SU-DHL-6 (cell line): Measurements from ENCODE around the gene CTSK.

ENCODE experiments used
- H2AFZ ChIP-seq: fragments of 200-600 bp; sonication (generic); 2 replicates; pipeline ENCODE4 v1.6.1; 2014; ENCODE audit warnings: low read depth, mild to moderate bottlenecking, moderate library complexity, mixed read lengths, antibody characterized with exemption, low read length; ENCODE audit not compliant: severe bottlenecking
- H3F3A ChIP-seq: fragments of 200-600 bp; shearing (Covaris generic); 2 replicates; pipeline ENCODE4 v1.6.0; 2016; ENCODE audit warnings: antibody characterized with exemption, mild to moderate bottlenecking; ENCODE audit not compliant: insufficient read depth
- H3K27ac ChIP-seq: fragments of 200-600 bp; sonication (generic); 2 replicates; pipeline ENCODE4 v1.5.1; 2016; ENCODE audit warnings: low read depth, mild to moderate bottlenecking, low read length, moderate library complexity, mixed read lengths
- H3K27me3 ChIP-seq: fragments of 200-600 bp; sonication (generic), shearing (Covaris generic); 2 replicates; pipeline ENCODE4 v1.6.0; 2014; ENCODE audit warnings: mild to moderate bottlenecking, low read length
- H3K36me3 ChIP-seq: fragments of 200-600 bp; sonication (generic); 2 replicates; pipeline ENCODE4 v1.6.1; 2014; ENCODE audit warnings: mild to moderate bottlenecking, low read length, mixed read lengths
- H3K4me2 ChIP-seq: fragments of 300-600, 200-600 bp; shearing (Covaris generic), sonication (generic); 2 replicates; pipeline ENCODE4 v1.6.0; 2014; ENCODE audit warnings: low read length, low read depth, mild to moderate bottlenecking; ENCODE audit not compliant: poor library complexity, severe bottlenecking
- H3K4me3 ChIP-seq: fragments of 200-600 bp; sonication (generic); 2 replicates; pipeline ENCODE4 v1.5.1; 2014; ENCODE audit warnings: antibody characterized with exemption, low read length, mild to moderate bottlenecking, mixed read lengths; ENCODE audit not compliant: insufficient read depth, poor library complexity, severe bottlenecking
- H3K79me2 ChIP-seq: fragments of 200-600 bp; sonication (generic); 2 replicates; pipeline ENCODE4 v1.6.1; 2014; ENCODE audit warnings: mild to moderate bottlenecking, low read length, moderate library complexity; ENCODE audit not compliant: insufficient read depth
- H3K9ac ChIP-seq: fragments of 200-600 bp; sonication (generic); 2 replicates; pipeline ENCODE4 v1.7.0; 2014; ENCODE audit warnings: mild to moderate bottlenecking, low read length
- H3K9me2 ChIP-seq: fragments of 200-600 bp; sonication (generic); replicated peaks from 2 replicates; pipeline ENCODE4 v1.6.1; 2014; ENCODE audit warnings: low read length; ENCODE audit not compliant: insufficient read depth
- H3K9me3 ChIP-seq: fragments of 200-600 bp; sonication (generic); 2 replicates; pipeline ENCODE4 v1.6.1; 2014; ENCODE audit warnings: low read length, mixed read lengths; ENCODE audit not compliant: insufficient read depth
- H4K20me1 ChIP-seq: fragments of 200-600 bp; sonication (generic); 2 replicates; pipeline ENCODE4 v1.6.1; 2014; ENCODE audit warnings: low read depth, mild to moderate bottlenecking, antibody characterized with exemption, low read length, moderate library complexity, mixed read lengths
- CTCF ChIP-seq: fragments of 200-600 bp; sonication (generic); IDR thresholded peaks from one replicate; pipeline ENCODE4 v1.5.1; 2017; ENCODE audit warnings: antibody characterized with exemption, mild to moderate bottlenecking, low read length, moderate library complexity; ENCODE audit not compliant: insufficient read depth, poor library complexity, severe bottlenecking
- EZH2phosphoT487 ChIP-seq: fragments of 200-600 bp; sonication (generic), shearing (Covaris generic); conservative IDR thresholded peaks from 2 replicates; pipeline ENCODE4 v1.6.1; 2018; ENCODE audit warnings: mild to moderate bottlenecking, antibody characterized with exemption, low read length, moderate library complexity, mixed read lengths

The CTSK gene

GRCh38 chr1:150810958-150811659 is 3.0 kb upstream of the CTSK start:
- Histone ChIP-seq H3K79me2 (no peaks in the 10 kb centered on the region), H3F3A (no peaks in the 10 kb centered on the region), H2AFZ (no peak overlapping the region), H4K20me1 (no peaks in the 10 kb centered on the region), H3K9me3 (no peaks in the 10 kb centered on the region), H3K9me2 (no peaks in the 10 kb centered on the region), H3K4me3 (no peak overlapping the region), H3K4me2 (no peak overlapping the region), H3K36me3 (no peaks in the 10 kb centered on the region; the same call in 1 of the 2 replicates), H3K9ac (no peak overlapping the region), H3K27me3 (no peaks in the 10 kb centered on the region), H3K27ac (no peak overlapping the region)
- no peak for TF ChIP-seq EZH2phosphoT487
- TF ChIP-seq CTCF: no peak

- no peak overlapping the region for H3K9ac ChIP-seq
- no peaks in the 10 kb centered on the region for H3F3A ChIP-seq
- H3K4me2 ChIP-seq: no peak overlapping the region
- H3K27ac ChIP-seq: no peak overlapping the region
- H3K27me3 ChIP-seq: no peaks in the 10 kb centered on the region
- no peaks in the 10 kb centered on the region for H3K9me2 ChIP-seq
- TF ChIP-seq CTCF (no peak), EZH2phosphoT487 (no peak)
- H3K79me2 ChIP-seq: no peaks in the 10 kb centered on the region
- no peaks in the 10 kb centered on the region for H3K9me3 ChIP-seq
- H4K20me1 ChIP-seq: no peaks in the 10 kb centered on the region
- no peak overlapping the region for H2AFZ ChIP-seq
- H3K36me3 ChIP-seq: no peaks in the 10 kb centered on the region; the same call in 1 of the 2 replicates
- H3K4me3 ChIP-seq: no peak overlapping the region
Measured at GRCh38 chr1:150809651-150810050, 1.6 kb upstream of the CTSK start.

GRCh38 chr1:150808846-150809245 is 786 bp upstream of the CTSK start:
- Histone ChIP-seq H3K4me2 (no peak overlapping the region), H3K9me3 (no peaks in the 10 kb centered on the region), H3K79me2 (no peaks in the 10 kb centered on the region), H3K36me3 (no peaks in the 10 kb centered on the region; the same call in 1 of the 2 replicates), H3K9ac (no peak overlapping the region), H3K9me2 (no peaks in the 10 kb centered on the region), H2AFZ (no peak overlapping the region), H4K20me1 (no peaks in the 10 kb centered on the region), H3K27me3 (no peaks in the 10 kb centered on the region), H3K27ac (no peak overlapping the region), H3K4me3 (no peak overlapping the region), H3F3A (no peaks in the 10 kb centered on the region)
- TF ChIP-seq EZH2phosphoT487: no peak

DNA sequence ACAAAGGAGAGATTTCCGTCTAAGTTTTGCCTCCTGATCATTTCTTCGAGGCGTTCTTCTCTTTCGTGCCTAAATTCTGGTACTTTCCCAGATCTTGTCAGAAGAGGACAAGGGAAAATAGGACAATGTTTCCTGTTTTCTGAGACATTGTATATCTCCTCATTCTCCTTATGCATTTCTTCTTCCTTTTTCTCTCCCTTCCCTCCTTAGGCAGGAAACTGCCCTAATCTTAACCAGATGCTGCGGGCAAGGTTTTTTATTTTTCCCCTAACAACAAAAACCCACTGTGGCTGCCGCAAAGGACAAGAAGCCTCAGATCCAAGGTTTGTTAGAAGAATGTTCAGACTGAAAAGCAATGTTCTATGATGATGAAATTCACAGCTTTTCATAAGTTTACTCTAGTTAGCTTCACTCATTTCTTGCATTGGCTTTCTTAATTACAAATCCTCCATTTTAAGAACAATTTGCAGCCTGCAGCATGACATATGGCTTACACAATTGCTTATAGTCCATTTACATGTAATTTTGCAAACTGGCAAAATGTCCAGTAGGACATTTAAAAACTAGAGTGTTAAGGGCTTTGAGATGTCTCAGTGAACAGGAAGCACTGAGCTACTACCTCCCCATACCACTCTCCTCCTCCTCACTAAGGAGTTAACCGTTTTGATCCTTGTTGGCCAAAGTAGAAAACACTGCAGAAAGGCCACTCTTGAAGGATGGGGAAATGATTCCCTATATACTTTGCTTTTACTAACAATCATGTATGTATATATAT is 624 bp downstream of the CTSK start:
- no peaks in the 10 kb centered on the region for H3K36me3 ChIP-seq
- H3K9ac ChIP-seq: no peak overlapping the region
- TF ChIP-seq CTCF: no peak
- TF ChIP-seq EZH2phosphoT487: no peak
- no peak overlapping the region for H3K4me2 ChIP-seq
- H3K79me2 ChIP-seq: no peaks in the 10 kb centered on the region
- H3K4me3 ChIP-seq: no peak overlapping the region
- H3K9me3 ChIP-seq: no peaks in the 10 kb centered on the region
- no peak overlapping the region for H3K27ac ChIP-seq
- H3K9me2 ChIP-seq: no peaks in the 10 kb centered on the region
- H3K27me3 ChIP-seq: no peaks in the 10 kb centered on the region
- H3F3A ChIP-seq: no peaks in the 10 kb centered on the region
- no peaks in the 10 kb centered on the region for H4K20me1 ChIP-seq
- no peak overlapping the region for H2AFZ ChIP-seq
